Astrocyte (in vitro differentiated cells and primary cell): Measurements from ENCODE around the gene BCL11B. TPM values are rescaled to one million over a fixed set of nuclear protein-coding genes. Genes with fewer than 3 reads are reported as not detected.

ENCODE experiments used
- DNase-seq: peaks from one replicate; pipeline ENCODE4 v3.0.0-alpha.2; 2010; ENCODE audit warnings: low read depth
- FAIRE-seq: peaks from 2 replicates; lab custom pipeline; 2011; peaks lifted over from hg19 to GRCh38; lab: Jason Lieb, UNC
- H2AFZ ChIP-seq: 2 replicates; pipeline ENCODE4 v1.6.0; 2012; ENCODE audit warnings: low read depth, low read length, inconsistent platforms
- H3K27ac ChIP-seq: 2 replicates; pipeline ENCODE4 v1.5.1; 2011; ENCODE audit warnings: low read depth, low read length, inconsistent platforms
- H3K27me3 ChIP-seq: 2 replicates; pipeline ENCODE4 v1.6.0; 2011; ENCODE audit warnings: low read length, inconsistent platforms; ENCODE audit not compliant: insufficient read depth
- H3K36me3 ChIP-seq: 2 replicates; pipeline ENCODE4 v1.5.1; 2011; ENCODE audit warnings: low read length, inconsistent platforms; ENCODE audit not compliant: insufficient read depth
- H3K4me1 ChIP-seq: 2 replicates; pipeline ENCODE4 v1.5.1; 2011; ENCODE audit warnings: low read length, inconsistent platforms; ENCODE audit not compliant: insufficient read depth
- H3K4me2 ChIP-seq: 2 replicates; pipeline ENCODE4 v1.6.0; 2012; ENCODE audit warnings: low read length, inconsistent platforms
- H3K4me3 ChIP-seq: 2 replicates; pipeline ENCODE4 v1.5.1; 2011; ENCODE audit warnings: low read depth, mild to moderate bottlenecking, low read length, inconsistent platforms; ENCODE audit not compliant: insufficient read depth
- H3K79me2 ChIP-seq: 2 replicates; pipeline ENCODE4 v1.6.0; 2012; ENCODE audit warnings: mild to moderate bottlenecking, low read length, inconsistent platforms; ENCODE audit not compliant: insufficient read depth
- H3K9ac ChIP-seq: 2 replicates; pipeline ENCODE4 v1.6.0; 2012; ENCODE audit warnings: mild to moderate bottlenecking, low read length, inconsistent platforms
- H3K9me3 ChIP-seq: 2 replicates; pipeline ENCODE4 v1.5.1; 2012; ENCODE audit warnings: low read depth, mild to moderate bottlenecking, low read length, inconsistent platforms; ENCODE audit not compliant: insufficient read depth
- H4K20me1 ChIP-seq: 2 replicates; pipeline ENCODE4 v1.6.0; 2012; ENCODE audit warnings: low read length, inconsistent platforms; ENCODE audit not compliant: insufficient read depth
- H3K27ac Mint-ChIP-seq: one replicate; pipeline ENCODE4 v1.8.0; 2021; ENCODE audit warnings: mild to moderate bottlenecking, mixed read lengths; ENCODE audit not compliant: unreplicated experiment
- H3K27me3 Mint-ChIP-seq: one replicate; pipeline ENCODE4 v1.8.0; 2021; ENCODE audit warnings: low read depth, mixed read lengths; ENCODE audit not compliant: unreplicated experiment
- H3K36me3 Mint-ChIP-seq: one replicate; pipeline ENCODE4 v1.8.0; 2021; ENCODE audit warnings: low read depth, mixed read lengths; ENCODE audit not compliant: unreplicated experiment
- H3K4me1 Mint-ChIP-seq: one replicate; pipeline ENCODE4 v1.8.0; 2021; ENCODE audit warnings: low read depth, mixed read lengths; ENCODE audit not compliant: unreplicated experiment
- H3K4me3 Mint-ChIP-seq: one replicate; pipeline ENCODE4 v1.8.0; 2021; ENCODE audit warnings: mild to moderate bottlenecking, moderate library complexity, mixed read lengths; ENCODE audit not compliant: unreplicated experiment
- H3K9me3 Mint-ChIP-seq: one replicate; pipeline ENCODE4 v1.8.0; 2021; ENCODE audit warnings: mild to moderate bottlenecking, mixed read lengths; ENCODE audit not compliant: unreplicated experiment
- EZH2 ChIP-seq: IDR thresholded peaks from 2 replicates; pipeline ENCODE4 v1.6.1; 2012; ENCODE audit warnings: mild to moderate bottlenecking, low read length, inconsistent platforms; ENCODE audit not compliant: insufficient read depth
- total RNA-seq: library from RNA; stranded (reverse); gene quantifications from 2 replicates; pipeline ENCODE4 v1.2.1, GENCODE V29; 2021
- TF ChIP-seq, protein P1 (sequence below): IDR thresholded peaks from 2 replicates; pipeline ENCODE4 v1.5.1; 2011; ENCODE audit warnings: low read depth, mild to moderate bottlenecking, inconsistent platforms, low read length, moderate library complexity; ENCODE audit not compliant: insufficient read depth

BCL11B gene
- total RNA-seq, 1 donor from 2014 or later = 1.1 TPM

DNA sequence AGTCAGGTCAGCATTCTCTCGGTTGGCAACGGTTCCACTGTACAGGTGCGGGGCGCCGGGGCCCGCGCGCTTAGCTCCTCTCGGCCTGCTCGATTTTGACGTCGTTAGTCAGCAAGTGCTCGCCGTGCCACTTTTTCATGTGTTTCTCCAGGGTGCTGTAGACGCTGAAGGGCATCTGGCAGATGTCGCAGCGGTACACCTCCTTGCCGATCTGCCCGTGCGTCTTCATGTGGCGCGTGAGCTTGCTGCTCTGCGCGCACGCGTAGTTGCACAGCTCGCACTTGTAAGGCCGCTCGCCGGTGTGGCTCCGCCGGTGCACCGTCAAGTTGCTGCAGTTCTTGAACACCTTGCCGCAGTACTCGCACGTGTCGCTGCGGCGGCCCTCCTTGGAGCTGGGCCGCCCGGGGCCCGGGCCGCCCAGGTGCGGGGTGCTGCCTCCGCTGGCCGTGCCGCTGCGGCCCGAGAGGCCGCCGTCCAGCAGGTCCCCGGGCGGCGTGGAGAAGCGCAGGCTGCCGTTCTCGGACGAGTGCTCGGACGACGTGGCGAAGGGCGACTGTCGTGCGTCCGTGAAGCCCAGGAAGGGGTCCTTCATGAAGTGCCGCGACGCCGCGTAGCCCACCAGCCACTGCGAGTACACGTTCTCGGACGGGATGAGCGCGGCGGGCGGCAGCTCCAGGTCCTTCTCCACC lies 97.8 kb downstream of the BCL11B start:
- no peak overlapping the region for H2AFZ ChIP-seq
- DNase-seq (no peak), FAIRE-seq (no peak)
- no peaks in the 10 kb centered on the region for H3K4me1 ChIP-seq
- no peak for TF ChIP-seq EZH2
- TF ChIP-seq, protein P1, sequence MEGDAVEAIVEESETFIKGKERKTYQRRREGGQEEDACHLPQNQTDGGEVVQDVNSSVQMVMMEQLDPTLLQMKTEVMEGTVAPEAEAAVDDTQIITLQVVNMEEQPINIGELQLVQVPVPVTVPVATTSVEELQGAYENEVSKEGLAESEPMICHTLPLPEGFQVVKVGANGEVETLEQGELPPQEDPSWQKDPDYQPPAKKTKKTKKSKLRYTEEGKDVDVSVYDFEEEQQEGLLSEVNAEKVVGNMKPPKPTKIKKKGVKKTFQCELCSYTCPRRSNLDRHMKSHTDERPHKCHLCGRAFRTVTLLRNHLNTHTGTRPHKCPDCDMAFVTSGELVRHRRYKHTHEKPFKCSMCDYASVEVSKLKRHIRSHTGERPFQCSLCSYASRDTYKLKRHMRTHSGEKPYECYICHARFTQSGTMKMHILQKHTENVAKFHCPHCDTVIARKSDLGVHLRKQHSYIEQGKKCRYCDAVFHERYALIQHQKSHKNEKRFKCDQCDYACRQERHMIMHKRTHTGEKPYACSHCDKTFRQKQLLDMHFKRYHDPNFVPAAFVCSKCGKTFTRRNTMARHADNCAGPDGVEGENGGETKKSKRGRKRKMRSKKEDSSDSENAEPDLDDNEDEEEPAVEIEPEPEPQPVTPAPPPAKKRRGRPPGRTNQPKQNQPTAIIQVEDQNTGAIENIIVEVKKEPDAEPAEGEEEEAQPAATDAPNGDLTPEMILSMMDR = no peak
- Mint-ChIP-seq H3K36me3 (no peaks in the 10 kb centered on the region), H3K4me3 (no peak overlapping the region), H3K9me3 (no peaks in the 10 kb centered on the region), H3K27ac (no peak overlapping the region), H3K4me1 (no peaks in the 10 kb centered on the region), H3K27me3 (no peaks in the 10 kb centered on the region)
- no peak overlapping the region for H3K9ac ChIP-seq
- no peaks in the 10 kb centered on the region for H3K27me3 ChIP-seq
- no peaks in the 10 kb centered on the region for H4K20me1 ChIP-seq
- H3K36me3 ChIP-seq = no peaks in the 10 kb centered on the region
- H3K4me2 ChIP-seq = no peak overlapping the region
- no peaks in the 10 kb centered on the region for H3K9me3 ChIP-seq
- no peaks in the 10 kb centered on the region for H3K79me2 ChIP-seq
- no peak overlapping the region for H3K27ac ChIP-seq
- H3K4me3 ChIP-seq = no peak overlapping the region

DNA sequence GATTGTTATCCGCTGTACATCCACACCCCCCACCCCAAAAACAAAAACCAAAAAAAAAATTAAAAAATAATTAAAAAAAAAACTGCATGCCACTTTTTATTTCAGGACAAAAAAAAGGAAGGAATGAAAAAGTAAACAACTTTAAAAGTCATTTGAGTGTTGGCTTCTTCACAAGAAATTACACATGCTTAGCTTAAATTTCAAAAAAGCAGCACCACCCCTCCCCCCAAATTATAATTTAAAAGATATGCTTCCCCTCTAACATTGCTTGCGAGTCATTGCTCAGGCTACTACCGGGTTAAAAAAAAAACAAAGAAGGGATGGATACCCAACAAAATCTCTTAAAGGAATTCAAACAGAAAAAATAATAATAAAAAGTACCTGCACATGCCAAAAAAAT lies 98.5 kb downstream of the BCL11B start:
- Mint-ChIP-seq H3K4me1 (no peaks in the 10 kb centered on the region), H3K9me3 (no peaks in the 10 kb centered on the region), H3K27ac (no peak overlapping the region), H3K27me3 (no peaks in the 10 kb centered on the region), H3K4me3 (no peak overlapping the region), H3K36me3 (no peaks in the 10 kb centered on the region)
- no peak for FAIRE-seq
- H3K27ac ChIP-seq = no peak overlapping the region
- no peaks in the 10 kb centered on the region for H3K27me3 ChIP-seq
- H3K36me3 ChIP-seq = no peaks in the 10 kb centered on the region
- H3K4me2 ChIP-seq = no peak overlapping the region
- no peaks in the 10 kb centered on the region for H4K20me1 ChIP-seq
- H3K79me2 ChIP-seq = no peaks in the 10 kb centered on the region
- no peak for TF ChIP-seq EZH2
- TF ChIP-seq, protein P1 = no peak
- no peak for DNase-seq
- no peak overlapping the region for H3K9ac ChIP-seq
- H2AFZ ChIP-seq = no peak overlapping the region
- no peaks in the 10 kb centered on the region for H3K9me3 ChIP-seq
- no peaks in the 10 kb centered on the region for H3K4me1 ChIP-seq
- H3K4me3 ChIP-seq = no peak overlapping the region

DNA sequence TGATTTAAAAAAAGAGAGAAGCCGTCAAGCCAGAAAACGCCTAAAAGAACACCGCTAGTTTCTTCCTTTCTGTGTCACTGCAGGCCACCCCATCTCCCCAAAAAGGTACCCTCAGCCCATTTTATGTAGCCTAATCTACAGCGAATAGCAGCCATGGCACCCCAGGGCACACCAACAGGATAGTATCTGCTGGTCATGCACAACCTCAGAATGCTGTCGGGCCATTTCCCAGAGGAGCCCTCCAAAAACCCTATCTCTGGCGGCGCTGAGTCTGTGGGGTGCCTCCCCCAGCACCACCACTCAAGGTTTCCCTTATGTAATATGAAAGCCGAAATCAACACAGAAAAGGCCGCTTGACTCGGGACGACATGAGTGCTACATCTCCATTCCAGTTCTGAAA lies 98.9 kb downstream of the BCL11B start:
- Histone ChIP-seq H3K27me3 (no peaks in the 10 kb centered on the region), H3K79me2 (no peaks in the 10 kb centered on the region), H3K36me3 (no peaks in the 10 kb centered on the region), H2AFZ (no peak overlapping the region), H3K4me3 (no peak overlapping the region), H3K9me3 (no peaks in the 10 kb centered on the region), H3K27ac (no peak overlapping the region), H3K4me1 (no peaks in the 10 kb centered on the region), H4K20me1 (no peaks in the 10 kb centered on the region), H3K9ac (no peak overlapping the region), H3K4me2 (no peak overlapping the region)
- H3K4me3 Mint-ChIP-seq = no peak overlapping the region
- H3K9me3 Mint-ChIP-seq = no peaks in the 10 kb centered on the region
- H3K36me3 Mint-ChIP-seq = no peaks in the 10 kb centered on the region
- no peak overlapping the region for H3K27ac Mint-ChIP-seq
- H3K27me3 Mint-ChIP-seq = no peaks in the 10 kb centered on the region
- no peak for TF ChIP-seq EZH2
- TF ChIP-seq, protein P1 = no peak
- H3K4me1 Mint-ChIP-seq = no peaks in the 10 kb centered on the region
- no peak for FAIRE-seq
- DNase-seq = no peak
